ENCODE data around the gene LRCH1.
"Not testable (repeated sequence)": the region's sequence is repeated elsewhere in the genome, so short reads cannot be mapped to it uniquely, and the experiment has no call there.

The LRCH1 gene

GRCh38 chr13:46720189-46720588, 167.2 kb downstream of the LRCH1 start:
- no peak for DNase-seq

GRCh38 chr13:46721054-46721453, 168.1 kb downstream of the LRCH1 start:
- peak; percentile 41 for DNase-seq

DNA sequence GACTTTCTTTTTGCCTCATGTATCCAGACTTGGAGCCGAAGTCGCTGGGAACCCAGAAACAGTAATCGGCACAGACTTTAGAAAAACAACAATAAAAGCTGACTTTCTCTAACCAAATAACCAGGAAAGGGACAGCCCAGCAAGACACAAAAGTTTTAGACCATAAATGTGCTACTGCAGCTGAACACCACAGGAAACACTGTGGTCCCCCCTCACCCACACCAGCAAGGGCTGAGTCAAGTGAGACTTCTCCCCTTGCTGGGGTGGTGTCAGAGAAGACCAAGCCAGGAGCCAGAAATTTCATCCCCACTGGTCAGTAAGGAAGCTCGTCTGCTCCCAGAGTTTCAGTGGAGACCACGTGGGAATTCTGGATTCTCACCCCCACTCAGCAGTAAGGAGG, 173.4 kb downstream of the LRCH1 start:
- no peak for DNase-seq

DNA sequence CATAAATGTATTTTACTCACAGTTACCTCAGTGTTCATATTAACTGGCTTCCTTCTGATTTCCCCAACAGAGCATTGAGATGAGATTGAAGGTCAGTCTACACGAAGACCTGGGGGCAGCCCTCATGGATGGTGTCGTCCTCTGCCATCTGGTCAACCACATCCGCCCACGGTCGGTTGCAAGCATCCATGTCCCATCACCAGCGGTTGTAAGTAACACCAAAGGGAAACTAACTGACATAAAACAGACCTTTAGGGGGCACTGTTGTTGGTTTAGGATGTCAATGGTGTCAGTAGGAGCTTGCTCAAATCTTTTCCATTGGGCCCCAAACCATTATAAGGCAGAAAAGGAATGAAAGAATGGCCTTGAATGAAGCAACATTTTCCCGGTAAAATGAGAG, 175.8 kb downstream of the LRCH1 start:
- DNase-seq, result no peak

GRCh38 chr13:46731535-46731934, 178.6 kb downstream of the LRCH1 start:
- no peak for DNase-seq

GRCh38 chr13:46735425-46735824, 182.5 kb downstream of the LRCH1 start:
- DNase-seq, result no peak

- no peak for DNase-seq
Measured at GRCh38 chr13:46736541-46737310, 183.8 kb downstream of the LRCH1 start.

- DNase-seq, result no peak
Measured at GRCh38 chr13:46738055-46738454, 185.1 kb downstream of the LRCH1 start.

- no peak for DNase-seq
Measured at GRCh38 chr13:46738766-46739165, 185.8 kb downstream of the LRCH1 start.

DNA sequence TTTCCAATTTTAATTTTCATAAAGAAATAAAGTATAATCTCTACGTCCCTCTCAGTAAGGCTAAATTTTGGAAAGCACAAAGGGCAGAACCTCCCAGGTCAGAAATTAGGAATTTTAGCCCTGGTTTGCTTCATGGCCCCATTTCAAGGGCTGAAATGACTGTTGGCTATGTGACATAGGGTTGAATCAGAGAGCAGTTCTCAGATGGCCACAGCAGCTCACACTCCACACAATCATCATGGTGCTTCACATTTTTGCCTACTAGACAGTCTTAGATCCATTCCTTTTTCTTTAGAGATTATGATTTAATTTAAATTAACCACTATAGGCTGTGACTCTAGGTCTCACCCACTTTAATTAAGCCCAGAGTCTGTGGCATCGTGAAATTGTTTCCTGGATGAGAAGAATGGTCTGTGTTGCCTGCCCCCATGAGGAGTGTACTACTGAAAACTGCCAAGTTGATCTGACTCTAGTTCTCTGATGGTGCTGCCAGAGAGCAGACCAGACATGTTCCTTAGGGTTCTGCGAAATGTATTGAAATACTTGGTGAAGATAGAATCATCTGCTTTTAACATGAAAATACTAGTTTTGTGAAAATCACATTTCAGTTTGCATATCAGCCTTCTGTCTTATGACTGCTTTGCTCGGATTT, 186.6 kb downstream of the LRCH1 start:
- DNase-seq, result no peak

- no peak for DNase-seq
Measured at GRCh38 chr13:46743191-46743590, 190.2 kb downstream of the LRCH1 start.

- DNase-seq, result no peak
Measured at GRCh38 chr13:46745062-46745461, 192.1 kb downstream of the LRCH1 start.

- DNase-seq, result no peak
Measured at GRCh38 chr13:46745706-46746105, 192.7 kb downstream of the LRCH1 start.

GRCh38 chr13:46747031-46747820, 194.3 kb downstream of the LRCH1 start:
- DNase-seq, result no peak

DNA sequence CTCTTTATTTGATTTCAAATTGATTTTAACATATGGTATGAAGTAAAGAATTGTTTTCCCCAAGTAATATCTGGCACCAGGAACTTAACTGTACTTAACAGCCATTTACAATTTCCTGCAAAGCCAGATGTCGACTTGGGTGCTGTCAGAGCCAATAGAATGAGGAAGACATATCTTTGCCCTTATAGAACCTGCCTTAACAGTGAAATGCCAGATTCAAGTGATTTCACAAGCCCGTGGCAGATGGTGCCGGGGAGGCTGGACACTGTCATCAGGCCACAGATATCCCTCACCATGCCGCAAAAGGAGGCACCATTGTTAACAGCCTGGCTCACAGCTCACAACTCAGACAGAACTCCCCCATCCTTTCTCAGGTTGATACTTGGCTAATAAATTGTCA, 195.3 kb downstream of the LRCH1 start:
- DNase-seq, result no peak

DNA sequence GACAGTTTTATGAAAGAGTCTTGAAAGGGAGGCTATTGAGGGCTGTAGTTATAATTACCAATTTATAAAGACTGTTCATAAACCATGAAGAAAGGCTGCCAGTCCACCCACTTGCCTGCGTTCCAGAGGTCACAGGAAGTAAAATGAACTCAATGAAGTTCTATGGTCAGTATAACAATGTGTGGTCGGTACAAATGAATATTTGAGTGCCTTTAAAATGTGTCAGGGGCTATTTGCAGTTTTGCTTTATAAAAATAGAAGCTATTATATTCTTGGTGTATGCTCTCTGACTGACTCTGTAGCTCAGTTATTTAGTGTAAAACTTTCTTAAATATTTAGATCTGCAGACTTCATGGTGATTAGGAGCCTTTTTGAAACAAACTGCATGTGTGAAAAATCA, 197.0 kb downstream of the LRCH1 start:
- no peak for DNase-seq

DNA sequence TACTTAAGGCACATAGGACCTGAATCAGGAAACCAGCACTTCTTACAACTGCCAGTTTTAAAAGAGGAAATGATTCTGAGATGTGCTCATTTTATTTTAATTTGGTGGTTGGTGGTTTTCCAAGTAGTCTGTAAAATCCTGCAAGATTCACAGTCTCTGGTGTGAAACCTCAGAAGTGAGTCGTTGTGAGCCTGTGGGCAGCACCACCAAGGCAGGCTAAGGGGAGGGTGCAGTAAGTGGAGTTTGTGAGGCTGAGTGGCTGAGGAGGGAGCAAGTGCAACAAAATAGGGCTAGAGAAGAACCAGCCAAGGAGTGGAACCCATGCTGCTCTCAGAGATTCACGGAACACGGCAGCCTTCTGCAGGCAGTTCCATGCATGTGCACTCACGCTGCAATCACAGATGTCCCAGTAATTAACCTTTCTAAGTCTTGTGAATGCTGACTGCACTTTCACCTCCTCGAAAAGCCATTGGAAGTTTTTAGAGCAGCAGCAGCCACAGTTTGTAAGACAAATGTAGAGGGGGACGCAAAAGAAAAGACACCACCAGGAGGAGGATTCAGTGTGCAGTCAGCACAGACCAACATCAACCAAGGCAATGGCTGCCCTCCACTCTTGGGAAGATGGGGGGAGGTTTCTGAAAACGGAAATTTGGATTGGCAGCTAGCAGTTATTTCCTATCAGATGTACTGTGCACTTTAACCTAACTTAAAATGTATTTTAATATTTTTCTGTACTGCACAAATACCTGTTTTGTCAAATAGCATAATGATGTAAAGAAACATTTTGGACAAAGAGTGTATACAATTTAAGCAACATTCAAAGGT, 199.1 kb downstream of the LRCH1 start:
- DNase-seq, result peak; percentile 59

GRCh38 chr13:46753137-46753536, 200.2 kb downstream of the LRCH1 start:
- no peak for DNase-seq

- no peak for DNase-seq
Measured at GRCh38 chr13:46753917-46754316, 200.9 kb downstream of the LRCH1 start.

GRCh38 chr13:46754812-46755211, 201.8 kb downstream of the LRCH1 start:
- DNase-seq, result no peak

DNA sequence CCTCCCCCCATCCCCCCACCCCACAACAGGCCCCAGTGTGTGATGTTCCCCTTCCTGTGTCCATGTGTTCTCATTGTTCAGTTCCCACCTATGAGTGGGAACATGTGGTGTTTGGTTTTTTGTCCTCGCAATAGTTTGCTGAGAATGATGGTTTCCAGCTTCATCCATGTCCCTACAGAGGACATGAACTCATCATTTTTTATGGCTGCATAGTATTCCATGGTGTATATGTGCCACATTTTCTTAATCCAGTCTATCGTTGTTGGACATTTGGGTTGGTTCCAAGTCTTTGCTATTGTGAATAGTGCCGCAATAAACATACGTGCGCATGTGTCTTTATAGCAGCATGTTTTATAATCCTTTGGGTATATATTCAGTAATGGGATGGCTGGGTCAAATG, 202.5 kb downstream of the LRCH1 start:
- DNase-seq, result not testable (repeated sequence)

- DNase-seq, result no peak
Measured at GRCh38 chr13:46756977-46757376, 204.0 kb downstream of the LRCH1 start.

DNA sequence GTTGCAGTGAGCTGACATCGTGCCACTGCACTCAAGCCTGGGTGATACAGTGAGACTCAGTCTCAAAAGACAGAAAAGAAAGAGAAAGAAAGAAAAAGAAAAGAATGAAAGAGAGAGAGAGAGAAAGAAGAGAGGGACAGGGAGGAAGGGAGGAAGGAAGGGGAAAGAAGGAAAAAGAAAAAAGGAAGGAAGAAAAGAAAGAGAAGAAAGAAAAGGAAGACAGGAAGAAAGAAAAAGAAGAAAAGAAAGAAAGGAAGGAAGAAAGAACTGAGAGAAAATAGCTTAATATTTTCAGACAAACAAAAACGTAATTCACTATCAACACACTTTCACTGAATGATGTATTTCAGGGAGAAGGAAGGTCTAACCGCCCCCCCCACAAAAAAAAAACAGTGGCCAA, 204.7 kb downstream of the LRCH1 start:
- DNase-seq, result no peak
